NCI-H345 (cell line): Measurements from ENCODE around the gene CFAP410.
A peak's percentile ranks its signal among the peaks of the same experiment; 100 is the strongest.

ENCODE experiments used
- DNase-seq: peaks from one replicate; lab custom pipeline; 2025; lab: John Stamatoyannopoulos, UW

CFAP410 gene

DNA sequence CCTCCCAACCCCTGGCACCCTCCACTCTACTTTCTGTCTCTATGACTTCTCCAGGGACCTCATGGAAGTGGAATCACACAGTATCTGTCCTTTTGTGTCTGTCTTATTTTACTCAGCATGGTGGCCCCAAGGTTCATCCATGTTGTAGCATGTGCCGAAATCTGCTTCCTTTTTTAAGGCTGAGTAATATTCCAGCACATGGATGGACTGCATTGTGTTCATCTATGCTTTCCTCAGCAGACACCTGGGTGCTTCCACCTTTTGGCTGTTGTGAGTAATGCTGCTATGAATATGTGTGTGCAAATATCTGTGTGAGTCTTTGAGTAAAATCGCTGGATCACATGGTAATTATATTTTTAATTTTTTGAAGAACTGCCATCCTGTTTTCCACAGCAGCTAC, 40.9 kb downstream of the CFAP410 start:
- DNase-seq: no peak

DNA sequence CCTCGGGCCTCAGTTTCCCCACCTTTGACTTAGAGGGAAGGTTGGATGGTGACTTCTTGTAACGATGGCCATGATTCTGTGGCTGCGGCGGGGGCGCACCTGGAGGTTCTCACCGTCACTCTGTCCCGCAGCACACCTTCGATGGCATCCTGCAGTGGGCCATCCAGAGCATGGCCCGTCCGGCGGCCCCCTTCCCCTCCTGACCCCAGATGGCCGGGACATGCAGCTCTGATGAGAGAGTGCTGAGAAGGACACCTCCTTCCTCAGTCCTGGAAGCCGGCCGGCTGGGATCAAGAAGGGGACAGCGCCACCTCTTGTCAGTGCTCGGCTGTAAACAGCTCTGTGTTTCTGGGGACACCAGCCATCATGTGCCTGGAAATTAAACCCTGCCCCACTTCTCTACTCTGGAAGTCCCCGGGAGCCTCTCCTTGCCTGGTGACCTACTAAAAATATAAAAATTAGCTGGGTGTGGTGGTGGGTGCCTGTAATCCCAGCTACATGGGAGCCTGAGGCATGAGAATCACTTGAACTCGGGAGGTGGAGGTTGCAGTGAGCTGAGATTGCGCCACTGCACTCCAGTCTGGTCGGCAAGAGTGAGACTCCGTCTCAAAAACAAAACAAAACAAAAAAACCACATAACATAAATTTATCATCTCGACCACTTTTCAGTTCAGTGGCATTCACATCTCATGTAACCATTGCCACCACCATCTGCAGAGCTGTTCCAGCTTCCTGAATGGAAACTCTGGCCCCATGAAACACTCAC, 41.5 kb downstream of the CFAP410 start:
- DNase-seq: peak; percentile 89

DNA sequence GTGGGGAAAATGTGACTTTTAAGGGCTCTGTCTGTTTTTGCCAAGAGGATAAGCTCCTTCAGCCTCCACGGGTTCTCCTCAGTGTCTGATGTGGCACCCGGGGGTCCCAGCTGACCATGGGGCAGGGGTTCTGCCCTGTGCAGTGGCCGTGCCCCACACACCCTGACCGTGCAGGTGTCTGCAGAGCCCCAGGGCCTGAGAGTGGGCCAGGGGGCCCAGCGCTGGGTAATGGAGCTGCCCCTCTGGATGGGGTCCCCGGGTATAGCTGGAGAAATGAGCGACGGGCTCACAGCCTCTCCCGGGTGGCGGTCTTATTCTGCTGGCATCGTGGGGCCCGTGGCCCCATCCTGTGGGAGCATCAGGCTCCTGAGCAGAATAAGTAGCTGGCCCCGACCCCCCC, 42.3 kb downstream of the CFAP410 start:
- DNase-seq: no peak

DNA sequence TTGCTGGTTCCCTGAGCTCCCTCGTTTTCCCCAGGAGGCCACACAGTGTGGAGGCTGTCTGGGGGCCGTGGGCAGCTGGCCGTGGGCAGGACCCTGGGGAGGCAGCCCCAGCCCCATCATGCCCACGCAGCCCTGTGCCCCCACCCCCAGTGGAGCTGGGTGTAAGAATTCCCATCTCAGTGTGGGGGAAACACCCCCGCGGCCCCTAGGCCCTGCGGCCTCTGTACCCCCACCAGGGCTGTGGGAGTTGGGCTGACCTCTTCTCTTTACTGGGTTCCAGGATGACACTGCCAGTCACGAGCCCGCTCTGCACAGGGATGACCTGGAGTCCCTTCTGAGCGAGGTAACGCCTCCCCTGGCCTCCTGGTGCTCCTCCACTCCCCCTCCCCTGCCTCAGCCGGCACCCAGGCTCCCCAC, 43.1 kb downstream of the CFAP410 start:
- no peak for DNase-seq

DNA sequence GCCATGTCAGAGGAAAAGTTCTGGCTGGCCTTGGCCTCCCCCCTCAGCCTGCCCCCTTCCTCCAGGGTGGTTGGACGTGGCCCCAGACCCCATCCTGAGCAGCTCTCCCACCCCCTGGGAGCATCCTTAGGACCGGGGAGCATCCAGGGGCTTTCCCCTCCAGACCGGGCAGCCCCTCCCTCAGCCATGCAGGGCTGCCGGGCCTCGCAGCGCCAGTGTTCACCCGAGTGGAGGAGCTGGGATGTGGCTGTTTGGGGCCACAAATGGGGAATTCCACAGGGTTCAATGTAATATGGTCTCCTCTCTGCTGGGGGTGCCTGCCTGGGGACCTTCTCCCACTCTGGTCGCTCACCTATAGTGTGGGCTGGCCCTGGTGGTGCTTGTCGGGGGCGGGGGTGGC, 43.5 kb downstream of the CFAP410 start:
- no peak for DNase-seq

DNA sequence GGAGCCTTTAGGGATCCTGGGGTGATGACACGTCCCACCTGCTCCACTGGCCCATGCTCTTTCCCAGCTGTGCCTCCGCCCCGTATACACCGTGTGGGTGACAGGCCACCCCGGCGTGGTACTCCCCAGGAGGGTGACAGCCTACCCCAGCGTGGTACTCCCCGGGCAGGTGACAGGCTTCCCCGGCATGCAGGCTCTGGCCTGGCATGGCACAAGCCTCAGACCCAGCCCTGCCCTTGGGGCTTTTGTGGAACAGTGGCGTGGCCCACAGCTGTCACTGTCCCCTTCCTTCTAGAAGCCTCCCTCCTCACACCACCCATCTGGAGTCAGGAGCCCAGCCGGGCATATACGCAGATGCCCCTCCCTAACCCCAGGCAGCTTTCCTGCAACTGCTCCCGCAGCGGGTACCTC, 44.0 kb downstream of the CFAP410 start:
- DNase-seq: peak; percentile 59

DNA sequence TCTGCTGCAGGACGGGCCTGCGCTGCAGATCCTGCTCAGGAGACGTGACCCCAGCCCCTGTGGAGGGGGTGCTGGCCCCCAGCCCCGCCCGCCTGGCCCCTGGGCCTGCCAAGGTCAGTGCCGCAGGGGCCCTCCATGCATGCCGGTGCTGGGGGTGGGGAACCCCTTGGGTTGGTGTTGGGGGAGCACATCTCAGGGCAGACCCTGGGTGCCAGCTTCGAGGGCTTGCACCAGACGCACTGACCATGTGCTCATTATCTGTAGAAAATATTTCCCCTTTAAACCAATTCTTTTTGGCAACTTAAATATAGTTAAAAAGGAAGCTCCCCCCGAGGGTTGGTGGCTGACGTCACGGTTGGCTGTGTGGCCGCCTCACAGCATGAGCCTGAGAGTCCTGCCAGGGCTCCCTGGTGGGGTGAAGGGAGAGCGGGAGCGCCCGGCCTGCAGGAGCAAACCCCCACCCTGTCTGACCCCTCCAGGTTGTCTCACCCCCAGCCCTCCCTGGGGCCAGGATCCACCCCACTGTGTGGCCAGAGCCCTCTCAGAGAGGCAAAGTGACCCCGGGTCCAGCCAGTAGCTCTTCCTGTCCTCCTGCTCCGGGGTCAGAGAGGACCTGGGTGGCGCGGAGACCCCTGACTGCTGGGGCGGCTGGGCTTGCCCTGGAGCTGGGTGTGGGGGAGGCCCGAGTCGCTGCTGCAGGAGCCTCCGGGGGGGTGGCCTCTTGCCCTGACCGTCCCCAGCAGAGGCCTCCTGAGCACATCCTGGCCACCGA, 44.6 kb downstream of the CFAP410 start:
- peak; percentile 45 for DNase-seq

DNA sequence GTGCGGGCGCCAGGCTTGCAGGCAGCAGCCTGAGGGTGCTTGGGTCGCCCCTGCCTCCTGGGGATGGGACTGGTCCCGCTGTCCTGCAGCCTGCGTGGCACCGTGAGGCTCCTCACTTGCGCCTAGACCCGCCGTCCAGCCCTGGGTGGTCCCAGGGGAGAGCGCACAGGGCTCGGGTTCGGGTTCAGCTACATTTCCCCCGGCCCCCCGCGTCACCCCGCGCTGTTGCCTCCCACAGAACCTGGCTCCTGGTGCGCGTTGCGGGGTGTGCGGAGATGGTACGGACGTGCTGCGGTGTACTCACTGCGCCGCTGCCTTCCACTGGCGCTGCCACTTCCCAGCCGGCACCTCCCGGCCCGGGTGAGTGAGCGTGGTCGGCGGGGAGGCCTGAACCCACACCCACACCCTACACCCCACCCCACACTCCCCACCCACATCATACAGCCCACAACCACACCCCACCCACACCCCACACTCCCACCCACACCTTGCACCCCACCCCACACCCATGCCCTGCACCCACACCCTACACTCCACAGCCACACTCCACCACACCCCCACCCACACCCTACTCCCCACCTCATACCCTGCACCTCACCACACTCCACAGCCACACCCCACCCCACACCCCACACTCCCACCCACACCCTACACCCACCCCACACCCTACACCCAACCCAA, 45.5 kb downstream of the CFAP410 start:
- no peak for DNase-seq

DNA sequence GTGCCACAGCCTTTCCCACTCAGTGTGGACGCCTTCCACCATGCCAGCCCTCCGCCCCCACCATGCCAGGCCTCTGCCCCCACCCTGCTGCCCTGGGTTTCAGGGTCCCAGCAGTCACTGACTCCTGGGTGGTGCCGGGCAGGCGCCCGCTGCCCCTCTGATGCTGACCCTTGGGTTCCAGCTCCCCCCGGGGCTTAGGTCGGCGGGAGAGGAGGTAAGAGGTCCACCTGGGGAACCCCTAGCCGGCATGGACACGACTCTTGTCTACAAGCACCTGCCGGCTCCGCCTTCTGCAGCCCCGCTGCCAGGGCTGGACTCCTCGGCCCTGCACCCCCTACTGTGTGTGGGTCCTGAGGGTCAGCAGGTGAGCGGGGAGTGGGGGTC, 46.4 kb downstream of the CFAP410 start:
- no peak for DNase-seq

DNA sequence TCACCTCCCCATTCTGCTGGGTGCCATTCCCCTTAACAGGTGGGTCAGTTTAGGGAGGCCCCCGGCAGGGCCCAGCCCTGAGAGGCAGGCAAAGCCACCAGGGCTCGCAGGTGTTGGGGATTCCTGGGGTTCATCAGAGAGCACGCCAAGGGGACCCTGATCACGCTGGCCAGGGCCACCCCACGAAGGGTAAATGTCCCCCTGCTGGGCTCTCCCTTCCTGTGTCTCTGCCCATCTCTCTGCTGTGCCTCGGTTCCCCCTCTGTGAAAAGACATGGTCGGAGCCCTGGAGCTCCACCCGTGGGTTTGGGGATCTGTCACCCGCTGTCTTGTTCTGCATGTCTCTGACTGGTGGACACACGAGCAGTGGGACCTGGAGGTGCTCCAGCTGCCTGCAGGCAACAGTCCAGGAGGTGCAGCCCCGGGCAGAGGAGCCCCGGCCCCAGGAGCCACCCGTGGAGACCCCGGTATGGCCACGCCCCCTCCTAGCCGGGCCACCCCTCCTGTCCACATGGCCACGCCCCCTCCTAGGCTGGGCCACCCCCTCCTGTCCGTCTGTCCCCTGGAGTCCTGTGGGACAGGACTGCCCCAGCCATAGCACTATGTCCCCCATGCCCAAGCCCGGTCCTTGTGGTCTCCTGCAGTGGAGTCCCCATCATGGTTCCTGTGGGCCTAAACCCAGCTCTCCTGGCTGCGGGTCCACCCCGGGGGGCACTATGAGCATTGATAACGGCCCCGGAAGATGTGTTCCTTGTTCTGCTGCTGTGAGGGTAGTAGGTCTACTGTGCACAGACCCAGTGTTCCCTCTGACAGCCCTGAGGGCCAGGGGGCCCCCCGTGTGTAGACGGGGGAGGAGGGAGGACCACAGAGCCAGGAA, 47.0 kb downstream of the CFAP410 start:
- DNase-seq: no peak

DNA sequence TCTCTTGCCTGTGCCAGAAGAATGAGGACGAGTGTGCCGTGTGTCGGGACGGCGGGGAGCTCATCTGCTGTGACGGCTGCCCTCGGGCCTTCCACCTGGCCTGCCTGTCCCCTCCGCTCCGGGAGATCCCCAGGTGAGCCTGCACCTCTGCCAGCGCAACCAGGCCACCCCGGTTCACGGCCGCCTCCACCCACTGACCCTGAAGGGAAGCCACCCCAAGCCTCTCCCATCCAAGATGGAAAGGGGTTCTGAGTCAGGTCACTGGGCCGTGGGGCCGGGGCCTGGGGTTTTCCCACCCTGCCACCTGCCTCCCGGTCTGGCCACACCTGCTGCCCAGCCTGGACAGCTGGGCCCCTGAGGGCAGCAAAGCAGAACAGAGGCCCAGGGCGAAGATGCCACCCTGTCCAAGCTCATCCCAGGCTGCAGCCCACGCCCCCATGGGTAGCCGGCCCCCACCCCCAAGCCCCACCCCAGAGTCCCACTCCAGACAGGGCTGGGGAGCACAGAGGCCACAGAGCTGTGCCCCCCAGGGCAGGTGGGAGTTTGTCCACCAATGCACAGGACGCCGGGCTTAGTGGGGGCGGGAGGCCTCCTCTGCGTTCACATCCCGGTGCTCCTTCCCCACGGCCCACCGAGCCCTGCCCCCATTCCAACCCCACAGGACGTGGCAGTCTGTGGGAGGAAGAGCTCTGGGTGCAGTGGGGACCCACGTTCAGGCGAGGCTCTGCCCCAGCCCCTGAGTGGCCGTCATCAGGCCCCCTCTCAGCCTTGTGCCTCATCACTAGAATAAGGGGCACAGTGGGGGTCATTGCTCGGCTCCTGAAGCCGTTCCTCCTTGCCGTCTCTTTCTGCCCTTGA, 47.9 kb downstream of the CFAP410 start:
- DNase-seq: no peak

DNA sequence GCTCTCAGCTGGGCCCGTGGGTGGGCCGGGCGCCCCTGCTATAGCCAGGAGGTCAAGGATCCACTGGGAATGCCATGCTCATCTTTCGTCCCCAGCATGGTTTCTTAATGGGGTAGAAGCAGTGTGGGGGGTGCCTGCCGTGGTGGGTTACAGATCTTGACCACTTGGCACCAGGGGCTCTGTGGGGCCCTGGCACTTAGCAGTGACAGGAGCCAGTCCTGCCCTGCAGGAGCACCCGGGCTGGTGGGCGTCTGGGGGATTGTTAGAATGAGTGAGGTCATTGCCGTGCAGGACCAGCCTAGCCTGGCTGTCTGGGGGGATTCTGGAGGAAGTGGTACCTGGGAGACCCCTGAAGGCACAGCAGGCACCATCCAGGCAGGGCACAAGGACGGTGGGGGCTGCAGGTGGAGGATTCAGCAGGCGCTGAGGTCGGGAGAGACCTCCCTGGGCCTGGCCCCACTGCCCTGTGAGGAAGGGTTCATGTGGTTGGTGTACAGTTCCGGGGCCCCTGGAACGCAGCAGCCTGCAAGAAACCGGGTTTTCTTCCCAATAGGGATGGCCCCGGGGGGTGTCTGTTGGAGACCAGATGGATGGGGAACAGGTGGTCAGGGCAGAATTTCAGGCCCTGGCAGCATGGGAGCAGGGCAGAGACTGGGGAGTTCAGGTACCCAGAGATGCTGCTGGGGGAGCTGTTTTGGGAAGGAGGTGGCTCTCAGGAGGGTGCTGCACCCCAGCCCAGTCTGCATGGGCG, 48.7 kb downstream of the CFAP410 start:
- no peak for DNase-seq

DNA sequence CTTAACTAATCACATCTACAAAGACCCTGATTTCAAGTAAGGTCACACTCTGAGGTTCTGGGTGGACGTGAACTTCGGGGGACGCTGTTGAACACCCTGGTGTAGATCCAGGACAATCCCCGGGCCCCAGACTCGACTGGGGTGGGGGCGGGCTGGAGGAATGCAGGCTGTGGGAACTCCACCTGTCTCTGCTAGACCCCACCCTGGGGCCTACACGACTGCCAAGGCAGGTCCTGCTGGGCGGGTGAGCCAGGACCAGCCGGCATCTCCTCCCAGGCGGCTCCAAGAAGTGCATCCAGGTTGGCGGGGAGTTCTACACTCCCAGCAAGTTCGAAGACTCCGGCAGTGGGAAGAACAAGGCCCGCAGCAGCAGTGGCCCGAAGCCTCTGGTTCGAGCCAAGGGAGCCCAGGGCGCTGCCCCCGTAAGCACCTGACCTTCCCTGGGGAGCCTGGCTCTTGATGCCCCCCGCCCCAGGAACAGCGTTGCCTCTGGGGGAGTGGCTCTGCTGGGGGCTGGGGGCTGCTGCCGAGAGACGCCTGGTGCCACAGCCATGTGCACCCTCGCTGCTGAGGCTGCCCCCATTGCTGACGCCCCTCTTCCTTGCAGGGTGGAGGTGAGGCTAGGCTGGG, 49.7 kb downstream of the CFAP410 start:
- no peak for DNase-seq

DNA sequence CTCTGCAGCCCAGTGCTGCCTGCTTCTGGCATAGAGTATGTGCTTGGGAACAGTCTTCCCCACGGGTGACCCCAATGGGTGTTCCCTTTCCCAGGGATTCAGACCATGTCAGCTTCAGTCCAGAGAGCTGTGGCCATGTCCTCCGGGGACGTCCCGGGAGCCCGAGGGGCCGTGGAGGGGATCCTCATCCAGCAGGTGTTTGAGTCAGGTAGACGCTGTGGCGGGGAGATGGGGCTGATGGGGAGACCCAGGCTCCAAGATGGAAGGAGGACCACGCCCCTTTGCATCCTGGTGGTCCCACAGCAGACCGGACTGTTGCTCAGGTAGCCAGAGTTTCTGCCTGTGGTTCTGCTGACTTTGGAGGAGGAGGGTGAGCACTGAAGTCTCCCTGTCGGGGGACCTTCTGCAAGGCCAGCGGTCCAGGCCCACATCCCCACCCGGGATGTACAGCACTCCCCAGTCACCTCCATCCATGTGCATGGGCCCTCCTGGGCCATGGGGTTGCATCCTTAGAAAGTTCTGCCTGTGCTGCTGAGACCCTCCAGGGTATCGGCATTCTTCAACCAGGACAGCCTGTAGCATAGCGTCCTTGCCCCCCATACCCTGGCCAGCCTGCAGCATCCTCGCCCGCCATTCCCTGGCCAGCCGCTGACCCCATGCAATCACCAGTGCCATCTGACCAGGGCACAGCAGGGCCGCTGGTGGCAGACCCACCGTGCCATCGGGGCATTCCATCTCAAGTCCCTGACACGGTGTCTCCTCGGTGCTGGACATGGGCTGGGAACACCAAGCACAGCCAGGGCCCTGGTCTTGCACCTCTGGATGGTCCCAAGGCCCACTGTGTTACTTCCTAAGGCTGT, 50.7 kb downstream of the CFAP410 start:
- DNase-seq: no peak

DNA sequence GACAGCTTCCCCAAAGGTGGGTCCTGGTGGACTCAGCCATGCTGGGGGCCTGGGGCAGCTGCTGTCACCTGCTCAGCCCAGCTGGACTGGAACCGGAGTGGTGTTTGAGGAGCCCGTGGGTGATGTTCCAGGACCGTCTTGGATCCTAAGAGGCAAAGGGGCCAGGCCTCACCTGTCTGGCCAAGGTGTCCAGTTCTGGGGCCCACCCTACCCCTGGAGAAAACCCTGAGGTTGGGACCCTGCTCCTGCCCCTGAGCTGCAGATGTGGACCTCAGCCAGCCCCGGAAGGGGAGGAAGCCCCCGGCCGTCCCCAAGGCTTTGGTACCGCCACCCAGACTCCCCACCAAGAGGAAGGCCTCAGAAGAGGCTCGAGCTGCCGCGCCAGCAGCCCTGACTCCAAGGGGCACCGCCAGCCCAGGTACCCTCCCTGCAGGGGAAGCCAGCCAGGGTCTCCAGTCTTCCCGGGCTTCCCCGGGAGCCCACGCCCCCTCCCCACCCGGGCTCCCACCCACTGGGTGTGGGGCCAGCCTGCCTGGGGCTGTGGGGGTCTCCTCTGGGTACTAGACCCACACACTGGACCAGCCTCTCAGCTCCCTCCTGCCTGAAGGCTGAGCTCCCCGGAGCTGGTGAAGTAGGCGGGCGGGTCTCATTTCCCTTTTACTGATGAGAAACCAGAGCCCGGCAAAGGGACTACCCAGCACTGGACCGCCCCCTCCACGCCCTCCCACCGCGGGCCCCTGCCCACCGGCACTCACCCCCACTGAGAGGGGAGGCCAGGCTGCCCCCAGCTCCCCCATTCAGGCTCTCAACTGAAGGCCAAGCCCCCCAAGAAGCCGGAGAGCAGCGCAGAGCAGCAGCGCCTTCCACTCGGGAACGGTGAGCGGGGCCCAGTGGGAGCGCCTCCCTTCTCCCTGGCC, 52.2 kb downstream of the CFAP410 start:
- no peak for DNase-seq

DNA sequence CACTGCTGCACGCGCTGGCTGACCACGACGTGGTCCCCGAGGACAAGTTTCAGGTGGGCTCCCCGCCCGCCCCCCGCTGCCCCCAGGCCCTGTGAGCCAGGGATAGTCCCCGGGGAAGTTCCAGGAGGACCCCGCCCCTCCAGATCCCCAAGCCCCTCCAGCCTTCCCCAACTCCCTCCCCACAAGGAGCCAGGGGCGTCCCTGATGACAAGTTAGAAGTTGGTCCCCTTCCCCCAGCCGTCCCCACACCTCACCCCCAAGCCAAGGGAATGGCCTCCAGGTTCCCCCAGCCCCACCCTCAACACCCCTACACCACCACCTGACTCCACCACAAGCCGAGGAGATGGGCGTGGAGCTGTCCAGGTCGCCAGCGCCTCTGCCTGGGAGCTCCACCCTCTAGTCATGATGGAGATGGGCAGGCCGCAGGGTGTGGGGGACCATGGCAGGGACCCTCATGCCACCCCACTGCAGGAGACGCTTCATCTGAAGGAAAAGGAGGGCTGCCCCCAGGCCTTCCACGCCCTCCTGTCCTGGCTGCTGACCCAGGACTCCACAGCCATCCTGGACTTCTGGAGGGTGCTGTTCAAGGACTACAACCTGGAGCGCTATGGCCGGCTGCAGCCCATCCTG, 53.0 kb downstream of the CFAP410 start:
- DNase-seq: no peak
